GM10266 (cell line): ENCODE results near the gene PNMA8A.
"Not testable (repeated sequence)": the region's sequence is repeated elsewhere in the genome, so short reads cannot be mapped to it uniquely, and the experiment has no call there.

Experiments
- DNase-seq: peaks from one replicate; pipeline ENCODE4 v3.0.0; 2012; ENCODE audit errors: extremely low spot score
- CTCF ChIP-seq: IDR thresholded peaks from 2 replicates; pipeline ENCODE4 v1.5.1; 2012; ENCODE audit warnings: mild to moderate bottlenecking, low read depth; ENCODE audit not compliant: control insufficient read depth, insufficient read depth; ENCODE audit errors: missing control alignments

Gene PNMA8A

GRCh38 chr19:46446021-46446420 lies 25.3 kb downstream of the PNMA8A start:
- no peak for DNase-seq
- TF ChIP-seq CTCF = no peak

GRCh38 chr19:46442808-46443450 lies 28.4 kb downstream of the PNMA8A start:
- no peak for DNase-seq
- TF ChIP-seq CTCF = no peak

- DNase-seq = no peak
- TF ChIP-seq CTCF = no peak
Measured at GRCh38 chr19:46441866-46442265, 29.5 kb downstream of the PNMA8A start.

GRCh38 chr19:46435689-46436088 lies 35.7 kb downstream of the PNMA8A start:
- not testable (repeated sequence) for DNase-seq

GRCh38 chr19:46435009-46435408 lies 36.4 kb downstream of the PNMA8A start:
- no peak for TF ChIP-seq CTCF
- no peak for DNase-seq

GRCh38 chr19:46433470-46433869 lies 37.9 kb downstream of the PNMA8A start:
- DNase-seq = not testable (repeated sequence)

GRCh38 chr19:46431824-46432223 lies 39.5 kb downstream of the PNMA8A start:
- DNase-seq = no peak
- TF ChIP-seq CTCF = no peak

- no peak for TF ChIP-seq CTCF
- no peak for DNase-seq
Measured at GRCh38 chr19:46429999-46430398, 41.4 kb downstream of the PNMA8A start.
